ENCODE measurements around the gene GJA1. TPM values are rescaled to one million over a fixed set of nuclear protein-coding genes. Genes with fewer than 3 reads are reported as not detected.
A peak's percentile ranks its signal among the peaks of the same experiment; 100 is the strongest.
"Not testable (repeated sequence)": the region's sequence is repeated elsewhere in the genome, so short reads cannot be mapped to it uniquely, and the experiment has no call there.

The GJA1 gene
- total RNA-seq = 100 to 1,000 TPM; 105 to 404 (median 287) TPM
- polyA plus RNA-seq = 100 to 1,000 TPM in 1 of 2 donors, 10 to 100 TPM in 1; 49.2 to 101 TPM
- long read RNA-seq, donor 1, partial matches to known transcripts = 0 of 11 reads
- long read RNA-seq, donor 1, other reads (novel, unspliced or antisense) = 9 of 11 reads
- long read RNA-seq, donor 2, partial matches to known transcripts = 0 of 14 reads
- long read RNA-seq, donor 2, other reads (novel, unspliced or antisense) = 13 of 14 reads
- long read RNA-seq, donor 3, transcript GJA1-204 (2 exons, 3,152 nt) = major isoform, 8 of 16 reads
- long read RNA-seq, donor 3, partial matches to known transcripts = 0 of 16 reads
- long read RNA-seq, donor 3, other reads (novel, unspliced or antisense) = 8 of 16 reads

DNA sequence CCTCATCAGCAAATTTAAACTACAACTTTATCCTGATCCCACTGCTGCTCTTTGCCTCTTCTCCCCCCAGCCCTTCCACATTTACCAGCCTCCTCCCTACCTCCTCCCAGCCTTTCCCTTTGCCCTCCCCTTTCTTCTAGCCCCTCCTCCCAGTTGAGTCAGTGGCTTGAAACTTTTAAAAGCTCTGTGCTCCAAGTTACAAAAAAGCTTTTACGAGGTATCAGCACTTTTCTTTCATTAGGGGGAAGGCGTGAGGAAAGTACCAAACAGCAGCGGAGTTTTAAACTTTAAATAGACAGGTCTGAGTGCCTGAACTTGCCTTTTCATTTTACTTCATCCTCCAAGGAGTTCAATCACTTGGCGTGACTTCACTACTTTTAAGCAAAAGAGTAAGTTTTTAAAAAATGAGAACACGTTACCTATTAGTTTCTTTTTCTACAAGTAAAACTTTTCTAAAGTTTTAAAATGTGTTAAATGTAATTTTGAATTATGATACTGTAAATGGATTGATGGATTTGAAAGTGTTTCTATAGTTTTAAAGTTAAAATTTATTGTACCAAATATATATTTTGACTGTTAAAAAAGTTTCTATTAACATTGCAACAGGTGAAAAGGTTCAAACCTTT is at the start of gene GJA1:
Gene GJA1 (plus strand): TSS at position 203 of the 626 bp plus-strand sequence. CDS start 11,202 bp downstream, outside the sequence.
- 9 to 20% methylated on average over 5 of the region's 5 CpGs for WGBS, 2 donors
- peaks cover 0 to 35% (median 17%) of the 10 kb centered on the region in 9 donors for H3K4me1 ChIP-seq
- H3K9me3 ChIP-seq = no peaks in the 10 kb centered on the region
- peak within 1 kb of the TSS; percentile 54 to 82 (median 72) for H3K4me3 ChIP-seq
- peak; percentile 87 to 91 (median 88) for ATAC-seq
- H3K27me3 ChIP-seq = peaks cover 0 to 35% (median 0%) of the 10 kb centered on the region in 7 donors
- TF ChIP-seq, protein P1, sequence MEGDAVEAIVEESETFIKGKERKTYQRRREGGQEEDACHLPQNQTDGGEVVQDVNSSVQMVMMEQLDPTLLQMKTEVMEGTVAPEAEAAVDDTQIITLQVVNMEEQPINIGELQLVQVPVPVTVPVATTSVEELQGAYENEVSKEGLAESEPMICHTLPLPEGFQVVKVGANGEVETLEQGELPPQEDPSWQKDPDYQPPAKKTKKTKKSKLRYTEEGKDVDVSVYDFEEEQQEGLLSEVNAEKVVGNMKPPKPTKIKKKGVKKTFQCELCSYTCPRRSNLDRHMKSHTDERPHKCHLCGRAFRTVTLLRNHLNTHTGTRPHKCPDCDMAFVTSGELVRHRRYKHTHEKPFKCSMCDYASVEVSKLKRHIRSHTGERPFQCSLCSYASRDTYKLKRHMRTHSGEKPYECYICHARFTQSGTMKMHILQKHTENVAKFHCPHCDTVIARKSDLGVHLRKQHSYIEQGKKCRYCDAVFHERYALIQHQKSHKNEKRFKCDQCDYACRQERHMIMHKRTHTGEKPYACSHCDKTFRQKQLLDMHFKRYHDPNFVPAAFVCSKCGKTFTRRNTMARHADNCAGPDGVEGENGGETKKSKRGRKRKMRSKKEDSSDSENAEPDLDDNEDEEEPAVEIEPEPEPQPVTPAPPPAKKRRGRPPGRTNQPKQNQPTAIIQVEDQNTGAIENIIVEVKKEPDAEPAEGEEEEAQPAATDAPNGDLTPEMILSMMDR (IDR thresholded peaks at IDR 0.05) = no peak
- peak within 1 kb of the TSS; percentile 83 to 96 (median 90) for H3K27ac ChIP-seq
- peak in 1 of 2 donors; percentile 84 for DNase-seq
- intact Hi-C loops (cut with DNase I) = loop anchor here in 8 of 10 donors (2.0 to 10.0 kb wide), 15 partner anchors 149 to 849 kb away; no protein-coding TSS in a partner anchor
- H3K36me3 ChIP-seq = no peaks in the 10 kb centered on the region

DNA sequence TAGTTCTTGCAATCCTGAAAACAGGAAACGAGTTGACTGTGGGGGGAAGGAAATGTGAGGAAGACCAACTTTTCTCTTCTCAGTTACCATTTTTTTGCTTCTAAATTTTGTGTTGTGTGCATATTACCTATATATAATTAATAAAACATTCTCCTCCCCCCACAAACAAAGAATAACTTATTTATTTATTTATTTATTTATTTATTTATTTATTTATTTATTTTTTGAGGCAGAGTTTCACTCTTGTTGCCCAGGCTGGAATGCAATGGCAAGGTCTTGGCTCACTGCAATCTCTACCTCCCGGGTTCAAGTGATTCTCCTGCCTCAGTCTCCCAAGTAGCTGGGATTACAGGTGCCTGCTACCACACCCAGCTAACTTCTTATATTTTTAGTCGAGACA is 48.9 kb upstream of the GJA1 start:
- intact Hi-C loops (cut with DNase I); DNase-seq; H3K27ac ChIP-seq; H3K27me3 ChIP-seq; H3K4me1 ChIP-seq; ATAC-seq; H3K36me3 ChIP-seq; H3K9me3 ChIP-seq; H3K4me3 ChIP-seq: not testable (repeated sequence)
- 89 to 95% methylated on average over 3 of the region's 3 CpGs for WGBS, 2 donors

DNA sequence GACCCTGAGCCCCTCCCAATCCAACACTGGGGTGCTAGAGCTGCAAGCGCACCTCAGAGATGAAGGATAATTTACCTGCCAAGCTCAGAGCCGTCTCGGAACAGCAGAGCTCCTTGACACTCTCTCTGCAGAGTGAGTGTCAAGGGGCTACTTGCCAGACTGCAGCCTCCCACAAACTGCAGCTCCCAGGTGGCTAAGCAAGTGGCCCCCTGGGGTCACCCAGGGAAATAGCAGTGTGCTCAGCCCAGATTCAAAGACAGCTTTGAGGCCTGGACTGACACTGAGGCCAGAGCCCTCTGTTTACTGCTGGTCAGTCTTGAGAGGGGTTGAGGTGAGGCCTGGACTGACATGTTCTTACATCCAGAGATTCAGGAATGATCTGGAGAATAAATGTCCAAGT is 46.0 kb upstream of the GJA1 start:
- H3K4me3 ChIP-seq = no peak overlapping the region
- no peak for ATAC-seq
- 86 to 88% methylated on average over 3 of the region's 3 CpGs for WGBS, 2 donors
- TF ChIP-seq, protein P1 (IDR thresholded peaks at IDR 0.05) = no peak
- peaks cover 0 to 4% (median 0%) of the 10 kb centered on the region in 7 donors for H3K27me3 ChIP-seq
- no peak for DNase-seq
- intact Hi-C loops (cut with DNase I) = no loop called here
- H3K4me1 ChIP-seq = no peaks in the 10 kb centered on the region
- H3K27ac ChIP-seq = no peak overlapping the region
- no peaks in the 10 kb centered on the region for H3K9me3 ChIP-seq
- no peaks in the 10 kb centered on the region for H3K36me3 ChIP-seq

DNA sequence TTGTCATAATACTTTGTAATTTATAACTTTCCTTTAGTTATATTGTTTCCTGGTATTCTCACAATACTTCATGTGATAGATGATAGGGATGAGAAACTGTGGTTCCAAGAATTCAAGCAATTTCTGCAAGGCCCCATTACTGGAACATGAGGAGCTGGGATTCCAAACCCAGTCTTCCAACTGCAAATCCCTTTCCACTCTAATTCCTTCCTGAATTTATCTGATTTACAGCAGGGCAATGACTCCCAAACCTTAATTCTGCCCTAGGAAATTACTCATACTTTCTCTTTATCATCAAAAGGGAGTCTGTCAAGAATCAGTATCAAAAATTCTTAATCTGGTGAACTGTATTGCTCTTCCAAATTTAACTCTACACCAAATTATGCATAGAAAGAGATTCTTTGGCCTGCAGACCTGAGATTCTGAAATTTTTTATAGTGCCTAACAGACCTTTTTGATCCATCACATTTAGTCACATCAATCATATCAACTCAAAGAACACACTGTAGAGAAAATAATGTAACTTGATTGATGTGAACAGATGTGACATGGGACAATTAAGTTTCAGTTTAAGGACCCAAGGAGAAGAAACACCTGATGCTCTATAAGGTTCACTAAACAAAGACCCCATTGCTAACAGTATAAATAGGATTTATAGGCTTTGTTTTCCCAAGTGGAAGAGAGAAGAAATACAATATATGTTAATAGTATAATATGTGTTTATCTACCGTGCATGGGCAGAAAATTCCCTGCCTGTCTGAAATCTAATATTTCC is 41.5 kb upstream of the GJA1 start:
- Histone ChIP-seq H3K9me3 (no peaks in the 10 kb centered on the region), H3K27ac (no peak overlapping the region), H3K4me3 (no peak overlapping the region), H3K27me3 (no peaks in the 10 kb centered on the region), H3K36me3 (no peaks in the 10 kb centered on the region), H3K4me1 (no peaks in the 10 kb centered on the region)
- WGBS, 2 donors = 81 to 96% methylated on average over 1 of the region's 1 CpG
- intact Hi-C loops (cut with DNase I) = no loop called here
- TF ChIP-seq, protein P1 (IDR thresholded peaks at IDR 0.05) = no peak
- no peak for ATAC-seq
- DNase-seq = no peak

All from heart right ventricle (tissue), 16 donors.